ENCODE measurements around the gene MTMR3.
A peak's percentile ranks its signal among the peaks of the same experiment; 100 is the strongest.

Gene MTMR3

DNA sequence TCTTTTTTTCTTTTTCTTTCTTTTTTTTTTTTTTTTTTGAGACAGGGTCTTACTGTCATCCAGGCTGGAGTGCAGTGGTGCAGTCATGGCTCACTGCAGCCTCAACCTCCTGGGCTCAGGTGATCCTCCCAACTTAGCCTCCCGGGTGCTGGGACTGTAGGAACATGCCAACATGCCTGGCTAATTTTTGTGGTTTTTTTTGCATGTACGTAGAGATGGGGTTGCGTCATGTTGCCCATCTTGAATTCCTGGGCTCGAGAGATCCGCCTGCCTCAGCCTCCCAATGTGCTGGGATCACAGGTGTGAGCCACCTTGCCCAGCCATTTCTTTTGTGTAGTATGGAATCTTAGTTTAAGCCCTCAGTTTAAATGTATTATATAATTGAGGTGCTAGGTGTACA is 20.4 kb downstream of the MTMR3 start:
- TF ChIP-seq, protein P1, sequence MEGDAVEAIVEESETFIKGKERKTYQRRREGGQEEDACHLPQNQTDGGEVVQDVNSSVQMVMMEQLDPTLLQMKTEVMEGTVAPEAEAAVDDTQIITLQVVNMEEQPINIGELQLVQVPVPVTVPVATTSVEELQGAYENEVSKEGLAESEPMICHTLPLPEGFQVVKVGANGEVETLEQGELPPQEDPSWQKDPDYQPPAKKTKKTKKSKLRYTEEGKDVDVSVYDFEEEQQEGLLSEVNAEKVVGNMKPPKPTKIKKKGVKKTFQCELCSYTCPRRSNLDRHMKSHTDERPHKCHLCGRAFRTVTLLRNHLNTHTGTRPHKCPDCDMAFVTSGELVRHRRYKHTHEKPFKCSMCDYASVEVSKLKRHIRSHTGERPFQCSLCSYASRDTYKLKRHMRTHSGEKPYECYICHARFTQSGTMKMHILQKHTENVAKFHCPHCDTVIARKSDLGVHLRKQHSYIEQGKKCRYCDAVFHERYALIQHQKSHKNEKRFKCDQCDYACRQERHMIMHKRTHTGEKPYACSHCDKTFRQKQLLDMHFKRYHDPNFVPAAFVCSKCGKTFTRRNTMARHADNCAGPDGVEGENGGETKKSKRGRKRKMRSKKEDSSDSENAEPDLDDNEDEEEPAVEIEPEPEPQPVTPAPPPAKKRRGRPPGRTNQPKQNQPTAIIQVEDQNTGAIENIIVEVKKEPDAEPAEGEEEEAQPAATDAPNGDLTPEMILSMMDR (IDR thresholded peaks at IDR 0.05; ENCODE audit: poor library complexity, severe bottlenecking): no peak
- no peaks in the 10 kb centered on the region for H3K36me3 ChIP-seq (ENCODE audit: low read depth)

DNA sequence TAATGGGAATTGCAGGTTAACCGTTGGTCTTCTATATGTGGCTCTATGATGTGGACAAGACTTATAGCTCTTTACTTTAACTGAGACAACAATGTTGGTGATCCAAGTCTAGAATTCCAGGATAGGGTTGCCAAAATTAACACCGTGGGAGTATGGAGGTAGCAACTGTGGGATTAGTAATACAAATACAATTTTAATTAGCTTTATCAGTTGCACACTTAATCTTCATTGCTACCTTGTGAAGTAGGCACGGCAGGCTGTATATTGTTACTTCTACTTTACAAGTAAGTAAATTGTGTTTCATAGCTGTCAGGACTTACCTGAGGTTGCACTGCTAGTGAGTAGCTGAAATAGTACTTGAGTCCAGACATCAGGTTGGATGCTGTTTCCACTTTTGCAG is 21.0 kb downstream of the MTMR3 start:
- Histone ChIP-seq H3K36me3 (ENCODE audit: low read depth) (no peaks in the 10 kb centered on the region), H3K27me3 (ENCODE audit: insufficient read depth, poor library complexity, severe bottlenecking) (no peaks in the 10 kb centered on the region), H3K4me3 (ENCODE audit: severe bottlenecking) (no peak overlapping the region), H3K9me3 (ENCODE audit: severe bottlenecking) (no peaks in the 10 kb centered on the region), H3K4me1 (ENCODE audit: insufficient read depth, poor library complexity, severe bottlenecking) (peaks cover 15% of the 10 kb centered on the region), H3K27ac (ENCODE audit: poor library complexity, severe bottlenecking) (no peak overlapping the region)
- DNase-seq (ENCODE audit: low spot score) (no peak), ATAC-seq (ENCODE audit: low read depth) (no peak)
- TF ChIP-seq, protein P1 (IDR thresholded peaks at IDR 0.05; ENCODE audit: poor library complexity, severe bottlenecking): no peak

More for the DNA sequence above, 20.4 kb downstream of the MTMR3 start:
- no peak for DNase-seq (ENCODE audit: low spot score)
- no peak overlapping the region for H3K27ac ChIP-seq (ENCODE audit: poor library complexity, severe bottlenecking)
- peaks cover 13% of the 10 kb centered on the region for H3K4me1 ChIP-seq (ENCODE audit: insufficient read depth, poor library complexity, severe bottlenecking)
- no peak overlapping the region for H3K4me3 ChIP-seq (ENCODE audit: severe bottlenecking)
- ATAC-seq (ENCODE audit: low read depth): no peak
- no peaks in the 10 kb centered on the region for H3K9me3 ChIP-seq (ENCODE audit: severe bottlenecking)
- no peaks in the 10 kb centered on the region for H3K27me3 ChIP-seq (ENCODE audit: insufficient read depth, poor library complexity, severe bottlenecking)

DNA sequence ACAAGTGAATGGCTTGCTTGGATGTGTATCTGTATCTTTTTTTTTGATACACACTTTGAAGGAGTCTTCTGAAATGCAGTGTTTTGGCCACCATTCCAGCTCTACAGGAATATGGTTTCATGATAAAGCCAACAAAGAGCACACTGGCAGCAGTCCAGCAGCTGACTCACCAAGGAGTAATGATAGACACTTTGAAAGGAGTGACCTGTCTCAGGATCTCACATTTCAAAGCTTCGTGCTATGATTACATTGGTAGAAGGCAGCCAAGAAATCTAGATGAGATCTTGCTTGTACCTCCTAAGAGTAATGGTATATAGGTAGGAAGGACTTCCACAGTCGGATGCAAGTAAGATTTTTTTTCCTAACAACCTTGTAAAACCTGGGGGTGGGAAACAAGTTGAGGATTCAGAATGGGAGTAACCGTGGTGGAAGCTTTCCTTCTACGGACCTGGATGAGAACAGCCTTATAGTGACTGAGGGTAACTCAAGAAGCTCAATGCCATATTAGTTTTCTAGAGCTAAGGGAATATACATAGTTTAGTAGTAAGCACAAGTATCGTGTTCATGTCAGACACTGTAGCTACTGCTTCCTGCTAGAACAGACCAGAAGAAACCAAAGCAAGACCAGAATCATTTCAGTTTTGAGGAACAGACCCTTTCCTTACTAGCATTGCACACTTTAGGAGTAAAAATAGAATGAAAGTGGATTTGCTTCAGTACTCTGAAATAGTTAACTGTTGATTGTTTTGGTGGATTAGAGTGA is 25.0 kb downstream of the MTMR3 start:
- ATAC-seq (ENCODE audit: low read depth) (peak; percentile 99), DNase-seq (ENCODE audit: low spot score) (peak; percentile 76)
- Histone ChIP-seq H3K4me3 (ENCODE audit: severe bottlenecking) (no peak overlapping the region), H3K4me1 (ENCODE audit: insufficient read depth, poor library complexity, severe bottlenecking) (peaks cover 15% of the 10 kb centered on the region), H3K9me3 (ENCODE audit: severe bottlenecking) (no peaks in the 10 kb centered on the region), H3K27ac (ENCODE audit: poor library complexity, severe bottlenecking) (peak overlapping the region; percentile 58), H3K36me3 (ENCODE audit: low read depth) (no peaks in the 10 kb centered on the region), H3K27me3 (ENCODE audit: insufficient read depth, poor library complexity, severe bottlenecking) (no peaks in the 10 kb centered on the region)
- TF ChIP-seq, protein P1 (IDR thresholded peaks at IDR 0.05; ENCODE audit: poor library complexity, severe bottlenecking): no peak

DNA sequence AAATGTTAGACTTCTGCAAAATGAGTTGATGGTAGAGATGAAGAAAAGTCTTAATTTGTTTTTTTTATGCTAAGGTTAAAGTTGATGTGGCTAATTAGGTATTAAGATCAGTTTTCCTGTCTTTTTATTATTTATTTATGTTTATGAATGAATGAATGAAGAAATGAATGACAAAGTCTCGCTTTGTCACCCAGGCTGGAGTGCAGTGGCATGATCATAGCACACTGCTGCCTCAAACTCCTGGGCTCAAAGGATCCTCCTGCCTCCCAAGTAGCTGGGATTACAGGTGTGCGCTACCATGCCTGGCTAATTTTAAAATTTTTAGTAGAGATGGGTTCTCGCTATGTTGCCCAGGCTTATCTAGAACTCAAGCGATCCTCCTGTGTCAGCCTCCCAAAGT is 29.2 kb downstream of the MTMR3 start:
- no peaks in the 10 kb centered on the region for H3K27me3 ChIP-seq (ENCODE audit: insufficient read depth, poor library complexity, severe bottlenecking)
- DNase-seq (ENCODE audit: low spot score): no peak
- H3K9me3 ChIP-seq (ENCODE audit: severe bottlenecking): no peaks in the 10 kb centered on the region
- ATAC-seq (ENCODE audit: low read depth): no peak
- no peak overlapping the region for H3K27ac ChIP-seq (ENCODE audit: poor library complexity, severe bottlenecking)
- no peak overlapping the region for H3K4me3 ChIP-seq (ENCODE audit: severe bottlenecking)
- TF ChIP-seq, protein P1 (IDR thresholded peaks at IDR 0.05; ENCODE audit: poor library complexity, severe bottlenecking): no peak
- no peaks in the 10 kb centered on the region for H3K36me3 ChIP-seq (ENCODE audit: low read depth)
- peaks cover 28% of the 10 kb centered on the region for H3K4me1 ChIP-seq (ENCODE audit: insufficient read depth, poor library complexity, severe bottlenecking)
